CD4-positive, alpha-beta T cell treated with Interleukin-6 at 100 ng/mL for 8 hours (primary cell): ENCODE data around the gene NASP.

Experiments used
- DNase-seq: peaks from one replicate; pipeline ENCODE4 v3.0.0-alpha.2; 2020; ENCODE audit warnings: mixed read lengths, low spot score

The NASP gene

DNA sequence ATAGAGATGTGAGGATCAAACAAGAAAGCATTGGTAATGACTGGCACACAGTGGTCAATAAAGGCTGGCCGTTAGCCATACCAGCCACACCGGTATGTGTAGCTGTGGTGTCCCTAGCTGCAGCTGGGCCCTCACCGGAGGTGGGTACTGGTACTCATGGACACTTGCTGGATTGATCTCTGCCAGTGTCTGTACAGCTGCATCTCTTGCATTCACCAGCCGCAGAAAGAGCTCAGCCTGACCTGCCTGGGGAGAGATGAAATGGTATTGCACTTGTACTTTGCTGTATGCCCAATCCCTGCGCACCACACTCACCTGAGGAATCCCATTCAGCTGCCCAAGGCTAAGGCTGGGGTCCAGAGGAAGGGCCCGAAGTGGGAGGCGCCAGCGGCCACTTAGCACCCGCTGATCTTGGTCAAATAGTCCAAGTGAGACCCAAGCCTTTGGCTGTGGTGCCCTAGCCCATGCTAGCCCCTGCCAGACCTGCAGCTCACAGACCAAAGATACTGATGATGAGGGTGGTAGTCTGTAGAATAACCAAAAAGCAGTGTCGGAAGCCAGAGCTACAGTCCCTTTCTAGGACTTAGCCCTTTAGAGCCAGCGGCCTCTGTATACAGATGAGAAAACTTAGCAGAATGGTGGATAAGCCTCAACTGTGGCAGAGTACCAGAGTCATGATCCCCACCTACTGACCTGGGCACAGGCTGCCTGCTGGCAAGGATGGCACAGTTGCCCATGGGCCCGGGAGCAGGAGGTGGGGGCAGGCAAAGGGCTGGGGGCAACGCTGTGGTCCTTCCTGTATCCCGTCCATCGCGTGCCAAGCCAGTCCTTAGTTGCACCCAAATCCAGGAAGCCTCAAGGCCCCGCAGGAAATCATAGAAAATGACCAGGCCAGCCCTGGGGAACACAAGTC, 37.0 kb downstream of the NASP start:
- no peak for DNase-seq

- no peak for DNase-seq
Measured at GRCh38 chr1:45621501-45621836, 37.6 kb downstream of the NASP start.

GRCh38 chr1:45621895-45622523, 38.2 kb downstream of the NASP start:
- DNase-seq: no peak

GRCh38 chr1:45622524-45623394, 38.9 kb downstream of the NASP start:
- no peak for DNase-seq

DNA sequence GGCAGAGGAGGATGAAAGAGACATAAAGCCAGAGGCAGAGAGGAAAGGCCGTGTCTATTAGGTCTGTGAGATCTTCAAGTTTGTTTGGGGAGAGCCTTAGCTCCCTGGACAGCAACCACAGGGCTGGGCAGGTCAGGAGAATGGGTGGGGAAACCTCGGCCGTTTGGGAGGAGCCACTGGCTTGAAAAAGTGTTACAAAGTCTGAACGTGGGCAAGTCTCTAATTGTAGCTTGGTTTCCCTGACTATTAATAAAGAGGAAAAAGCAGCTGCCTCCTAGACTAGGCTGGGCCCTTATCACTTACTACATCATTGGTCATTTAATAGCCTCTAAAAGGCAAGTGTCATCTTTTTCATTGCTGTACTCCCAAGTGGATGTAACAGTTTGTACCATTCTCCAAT, 40.1 kb downstream of the NASP start, which contains the start of gene CCDC17:
CCDC17 (minus strand) TSS at position 83 of the 400 bp plus-strand sequence. CDS start 145 bp downstream, outside the sequence.
- DNase-seq: no peak

DNA sequence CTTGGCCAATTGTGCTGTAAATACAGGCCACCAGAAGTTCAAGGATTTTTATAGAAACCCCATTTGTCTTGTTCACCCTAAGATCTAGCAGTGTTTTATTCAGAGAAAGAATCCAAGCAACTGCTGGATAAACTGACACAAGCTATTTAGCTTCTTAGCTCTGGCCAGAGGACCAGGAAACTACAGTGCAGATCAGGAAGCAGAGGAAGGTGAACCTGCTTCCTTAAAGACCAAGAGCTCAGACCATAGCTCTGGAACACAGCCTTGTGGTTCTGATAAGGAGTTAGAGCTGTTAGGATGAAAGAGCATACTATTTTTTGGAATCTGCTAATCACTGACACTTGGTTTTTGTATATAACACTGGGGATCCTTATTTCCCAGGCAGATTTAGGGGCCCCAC, 45.2 kb downstream of the NASP start:
- DNase-seq: no peak

- no peak for DNase-seq
Measured at GRCh38 chr1:45630429-45630828, 46.6 kb downstream of the NASP start.

DNA sequence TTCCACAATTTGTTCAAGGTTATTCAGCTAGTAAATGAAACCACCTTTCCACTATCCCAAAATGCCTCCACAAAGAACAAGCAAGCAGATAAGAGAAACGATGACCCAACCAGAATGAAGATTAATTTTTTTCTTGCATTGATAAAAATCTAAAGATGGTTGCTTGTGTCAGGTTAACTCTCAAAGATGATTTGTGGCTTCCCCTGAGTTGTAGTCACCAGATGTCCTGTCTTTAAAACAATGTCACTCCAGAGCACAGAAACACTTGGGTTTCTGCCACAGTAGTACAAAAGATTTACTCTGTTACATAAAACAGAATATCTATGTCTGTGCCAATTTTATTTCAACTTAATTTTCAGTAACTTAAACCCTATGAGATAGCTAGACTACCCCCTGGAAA, 51.4 kb downstream of the NASP start:
- no peak for DNase-seq

GRCh38 chr1:45640293-45640692, 56.5 kb downstream of the NASP start:
- no peak for DNase-seq

- no peak for DNase-seq
Measured at GRCh38 chr1:45643321-45643720, 59.5 kb downstream of the NASP start.

DNA sequence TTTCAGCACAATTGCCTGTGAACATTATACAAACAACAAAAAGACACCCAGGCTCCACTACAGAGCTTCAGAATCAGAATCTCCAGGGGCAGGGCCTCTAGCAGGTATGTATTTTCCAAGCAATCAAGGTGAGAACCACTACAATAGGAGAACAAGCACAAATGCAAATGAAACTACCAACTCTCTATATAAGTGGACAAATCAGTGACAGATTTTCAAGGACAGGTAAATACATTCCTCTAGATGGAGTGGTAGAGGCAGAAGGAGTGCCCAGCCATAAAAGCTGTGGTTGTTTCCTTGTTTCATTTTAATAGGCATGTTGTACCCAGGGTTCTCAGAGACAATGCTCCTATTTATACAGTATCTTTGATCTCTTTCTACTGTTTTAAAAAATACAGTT, 60.1 kb downstream of the NASP start:
- no peak for DNase-seq

- DNase-seq: no peak
Measured at GRCh38 chr1:45644661-45645060, 60.8 kb downstream of the NASP start.

- no peak for DNase-seq
Measured at GRCh38 chr1:45647248-45648021, 63.6 kb downstream of the NASP start.

DNA sequence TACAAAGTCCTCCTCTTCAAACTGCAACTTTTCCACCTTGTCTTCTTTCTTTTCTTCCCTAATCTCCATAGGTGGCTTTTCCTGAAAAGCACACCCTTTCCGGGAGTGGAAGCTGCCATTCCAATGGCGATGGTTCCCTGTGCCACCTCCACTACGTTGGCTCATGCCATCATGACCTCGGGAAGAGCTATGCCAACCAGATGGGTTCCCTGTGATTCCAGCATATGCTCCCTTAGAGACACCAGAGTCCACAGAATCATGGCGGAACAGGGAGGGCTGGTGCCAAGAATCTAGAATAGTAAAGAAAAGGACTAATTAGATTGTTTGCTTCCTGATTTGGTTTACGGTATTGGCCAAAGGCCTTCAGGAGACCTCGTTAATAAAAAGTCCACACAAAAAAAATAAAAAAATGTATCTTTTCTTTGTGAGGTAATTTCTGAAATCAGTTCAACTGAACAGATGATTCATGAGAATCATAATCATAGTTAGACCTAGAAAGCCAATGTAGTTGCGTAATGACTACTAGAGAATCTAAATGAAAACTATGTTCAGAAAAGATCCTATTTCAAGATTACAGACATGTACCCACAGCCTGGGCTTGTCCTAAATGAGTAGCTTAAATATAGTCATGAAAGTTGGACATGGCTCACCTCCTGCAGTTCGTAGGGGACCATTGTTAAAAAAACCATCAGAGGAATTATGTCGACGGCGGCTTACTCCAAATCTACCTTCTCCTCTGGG, 70.9 kb downstream of the NASP start:
- no peak for DNase-seq

DNA sequence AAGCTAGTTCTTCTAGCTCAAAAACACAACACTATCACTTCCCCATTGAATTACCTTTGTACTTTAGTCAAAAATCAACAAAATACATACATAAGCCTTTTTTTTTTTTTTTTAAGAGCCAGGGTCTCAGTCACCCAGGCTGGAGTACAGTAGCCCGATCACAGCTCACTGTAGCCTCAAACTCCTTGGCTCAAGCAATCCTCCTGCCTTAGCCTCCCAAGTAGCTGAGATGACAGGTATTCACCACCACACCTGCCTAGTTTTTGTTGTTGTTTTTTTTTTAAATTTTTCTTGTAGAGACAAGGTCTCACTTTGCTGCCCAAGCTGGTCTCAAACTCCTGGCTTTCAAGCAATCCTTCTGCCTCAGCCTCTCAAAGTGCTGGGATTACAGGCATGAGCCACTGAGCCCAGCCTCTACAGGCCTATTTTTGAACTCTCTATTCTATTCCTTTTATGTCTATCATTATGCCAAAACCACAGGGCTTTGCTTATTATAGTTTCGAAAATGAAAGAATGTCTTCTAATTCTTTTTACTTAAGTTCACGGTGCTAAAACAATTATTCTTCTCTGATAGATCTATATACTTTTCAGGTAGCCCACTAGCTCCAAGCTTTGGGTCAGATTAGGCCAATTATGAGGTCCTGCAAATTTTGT, 72.9 kb downstream of the NASP start:
- no peak for DNase-seq

- DNase-seq: no peak
Measured at GRCh38 chr1:45658171-45658570, 74.3 kb downstream of the NASP start.

DNA sequence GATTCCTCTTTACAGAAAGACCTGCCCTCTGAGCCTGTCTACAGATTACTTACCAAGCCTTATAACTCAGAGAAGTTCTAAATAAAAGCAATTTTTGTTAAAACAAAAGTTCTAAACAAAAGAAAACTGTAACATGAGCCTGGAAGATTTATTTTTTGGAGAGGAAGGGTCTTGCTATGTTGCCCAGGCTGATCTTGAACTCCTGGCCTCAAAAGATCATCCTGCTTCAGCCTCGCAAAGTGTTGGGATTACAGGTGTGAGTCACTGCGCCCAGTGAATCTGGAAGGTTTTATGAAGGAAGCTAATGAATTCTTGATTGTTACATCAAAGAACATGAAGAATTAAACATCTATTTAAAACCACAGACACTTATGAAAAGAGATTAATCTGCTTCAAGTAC, 75.4 kb downstream of the NASP start:
- DNase-seq: no peak

DNA sequence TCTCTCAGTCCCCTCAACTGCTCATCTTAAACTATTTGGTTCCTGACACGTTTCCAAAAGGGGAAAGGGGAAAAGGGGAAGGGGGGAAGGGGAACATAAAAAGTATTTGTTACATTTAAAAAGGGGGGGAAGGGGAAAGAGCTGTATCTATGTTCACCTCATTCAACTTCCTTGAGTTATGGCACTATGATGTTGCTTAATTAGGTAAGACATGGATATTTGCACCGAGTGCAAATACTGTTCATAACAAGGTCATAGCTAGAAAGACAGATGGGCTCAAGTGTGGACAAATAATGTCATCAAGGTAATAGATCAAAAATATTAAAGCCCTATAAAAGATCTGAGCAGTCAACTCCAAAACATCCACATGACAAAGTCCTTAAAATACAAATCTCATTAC, 76.5 kb downstream of the NASP start:
- DNase-seq: no peak

- no peak for DNase-seq
Measured at GRCh38 chr1:45666836-45667235, 83.0 kb downstream of the NASP start.

GRCh38 chr1:45667321-45668111, 83.7 kb downstream of the NASP start:
- DNase-seq: no peak
